Mucosa of descending colon (tissue), 3 donors: ENCODE measurements around the gene POU2AF1. TPM values are rescaled to one million over a fixed set of nuclear protein-coding genes. Genes with fewer than 3 reads are reported as not detected.

Source experiments
- ATAC-seq: fragments of 200-7000 bp; cut with Tn5 transposase; one replicate; pipeline ENCODE4 v1.9.1; 2020; ENCODE audit warnings: mild to moderate bottlenecking, moderate library complexity
- DNase-seq, 3 donors: peaks; one replicate each; pipeline ENCODE4 v3.0.0-alpha.2; 2020
- H3K36me3 ChIP-seq: fragments of 200-600 bp; one replicate; pipeline ENCODE4 v1.8.0; 2021; ENCODE audit warnings: low read depth, mild to moderate bottlenecking
- H3K4me1 ChIP-seq: fragments of 200-600 bp; one replicate; pipeline ENCODE4 v1.8.0; 2021; ENCODE audit warnings: low read depth, mild to moderate bottlenecking
- H3K4me3 ChIP-seq: fragments of 200-600 bp; one replicate; pipeline ENCODE4 v1.8.0; 2021; ENCODE audit warnings: mild to moderate bottlenecking
- H3K9me3 ChIP-seq: fragments of 200-600 bp; one replicate; pipeline ENCODE4 v1.8.0; 2021; ENCODE audit warnings: mild to moderate bottlenecking
- CTCF ChIP-seq: fragments of 200-600 bp; IDR thresholded peaks from one replicate; pipeline ENCODE4 v1.8.0; 2022; ENCODE audit warnings: antibody characterized with exemption, mild to moderate bottlenecking
- intact Hi-C, 2 donors: fragments of 100-400 bp; cut with DNase I in 1 of 2; cut with micrococcal nuclease in 1 of 2; formaldehyde crosslinking; loops; one replicate each; pipeline versions ENCODE4 v1.11.0 to v1.11.1; 2022; cut with DNase I, micrococcal nuclease
- total RNA-seq, 3 donors: library from RNA; stranded (reverse); fragmentation: NEBNext Ultra II Directional in 2 of 3; extraction: Animal tissue kit (Norgen Biotek cat#: 25700) in 2 of 3; gene quantifications; one replicate each; pipeline versions ENCODE4 v1.2.1 to v1.2.4, GENCODE V29; 2021 to 2023
- donor health status: DM: no; HTN: no; CAD: no; lungs with moderate emphysema.
- donor health status: DM: no; HTN: no; CAD: no.
- donor health status: DM: no; HTN: yes; CAD: no.

The POU2AF1 gene
- total RNA-seq, 3 donors from 2014 or later, result 2.8 to 9.3 (median 5.4) TPM

DNA sequence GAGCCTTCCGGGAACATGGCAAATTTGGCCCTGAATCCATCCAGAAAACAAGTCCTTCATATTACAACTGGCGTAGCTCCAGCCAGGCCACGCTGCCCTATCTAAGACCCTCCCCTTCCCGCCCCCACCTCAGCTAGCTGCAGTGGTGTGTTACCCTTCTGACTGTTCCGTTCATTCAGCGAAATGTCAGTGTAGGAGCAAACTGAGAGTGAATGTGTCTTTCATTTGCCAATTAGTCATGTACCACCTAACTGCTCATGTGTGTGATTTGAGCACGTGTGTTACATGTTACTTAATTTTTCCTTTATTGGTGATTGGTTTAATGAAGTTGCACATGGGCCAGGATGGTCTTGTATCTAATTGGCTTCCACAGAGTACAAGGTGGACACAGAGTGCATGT lies 34.8 kb upstream of the POU2AF1 start:
- no peak for ATAC-seq
- Histone ChIP-seq H3K9me3 (no peaks in the 10 kb centered on the region), H3K4me3 (no peak overlapping the region), H3K4me1 (peaks cover 4% of the 10 kb centered on the region), H3K36me3 (no peaks in the 10 kb centered on the region)
- DNase-seq, result no peak
- no peak for TF ChIP-seq CTCF
- intact Hi-C loops, result no loop called here

- intact Hi-C loops, result no loop called here
- H3K36me3 ChIP-seq, result no peaks in the 10 kb centered on the region
- DNase-seq, result no peak
- TF ChIP-seq CTCF, result no peak
- no peak overlapping the region for H3K4me3 ChIP-seq
- ATAC-seq, result no peak
- H3K4me1 ChIP-seq, result peaks cover 4% of the 10 kb centered on the region
- H3K9me3 ChIP-seq, result no peaks in the 10 kb centered on the region
These were observed 33.2 kb upstream of the POU2AF1 start for GRCh38 chr11:111412293-111412692.

DNA sequence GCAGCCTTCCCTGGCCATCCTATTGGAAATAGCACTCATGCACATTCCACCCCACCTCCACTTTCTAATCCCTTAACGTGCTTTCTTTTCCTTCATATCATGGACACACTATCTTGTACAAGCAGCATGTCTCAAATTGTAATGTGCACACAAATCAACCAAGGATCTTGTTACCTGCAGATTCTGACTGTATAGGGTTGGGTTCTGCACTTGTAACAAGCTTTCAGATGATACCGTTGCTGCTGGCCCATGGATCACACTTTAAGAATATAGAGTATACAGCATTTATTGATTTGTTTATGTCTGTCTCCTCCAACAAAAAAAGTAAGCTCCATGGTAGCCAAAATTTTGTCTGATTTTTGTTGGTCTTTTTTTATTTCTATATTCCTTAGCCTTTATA lies 32.4 kb upstream of the POU2AF1 start:
- intact Hi-C loops, result no loop called here

GRCh38 chr11:111410951-111411350 lies 31.9 kb upstream of the POU2AF1 start:
- DNase-seq (no peak), ATAC-seq (no peak)
- no peaks in the 10 kb centered on the region for H3K9me3 ChIP-seq
- no peaks in the 10 kb centered on the region for H3K36me3 ChIP-seq
- H3K4me1 ChIP-seq, result no peaks in the 10 kb centered on the region
- intact Hi-C loops, result no loop called here
- no peak for TF ChIP-seq CTCF
- H3K4me3 ChIP-seq, result no peak overlapping the region

More for the DNA sequence above, 32.4 kb upstream of the POU2AF1 start:
- ATAC-seq (no peak), DNase-seq (no peak)
- H3K4me3 ChIP-seq, result no peak overlapping the region
- H3K9me3 ChIP-seq, result no peaks in the 10 kb centered on the region
- no peak for TF ChIP-seq CTCF
- H3K4me1 ChIP-seq, result no peaks in the 10 kb centered on the region
- no peaks in the 10 kb centered on the region for H3K36me3 ChIP-seq

- Histone ChIP-seq H3K36me3 (no peaks in the 10 kb centered on the region), H3K4me1 (no peaks in the 10 kb centered on the region)
- ATAC-seq, result no peak
These were observed 30.8 kb upstream of the POU2AF1 start for GRCh38 chr11:111409915-111410314.

More at GRCh38 chr11:111409915-111410314, 30.8 kb upstream of the POU2AF1 start:
- Histone ChIP-seq H3K4me3 (no peak overlapping the region), H3K9me3 (no peaks in the 10 kb centered on the region)
- intact Hi-C loops, result no loop called here
- no peak for DNase-seq
- no peak for TF ChIP-seq CTCF
